ENCODE results near the gene KIF6.
"Not testable (repeated sequence)": the region's sequence is repeated elsewhere in the genome, so short reads cannot be mapped to it uniquely, and the experiment has no call there.

KIF6 gene

GRCh38 chr6:39553860-39554802 lies 171.1 kb downstream of the KIF6 start:
- no peak for DNase-seq (ENCODE audit: low read depth)

DNA sequence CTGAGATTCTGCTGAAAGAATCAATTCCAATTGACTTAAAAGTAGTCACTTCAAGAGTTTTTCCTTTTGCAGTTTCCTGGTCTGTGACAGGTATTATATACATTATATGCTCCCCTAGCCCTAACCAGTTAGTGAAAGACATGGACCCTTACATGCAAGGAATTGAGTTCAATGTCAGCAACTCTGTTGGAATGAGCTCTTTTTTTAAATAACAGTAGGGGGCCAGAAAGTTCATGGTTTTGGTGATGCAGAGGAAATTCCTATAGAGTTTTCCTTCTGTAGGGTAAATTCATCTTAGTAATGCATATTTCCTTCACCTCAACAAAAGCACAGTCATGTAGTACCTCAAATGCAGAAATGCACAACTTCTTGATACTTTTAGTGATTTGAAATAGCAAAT lies 172.2 kb downstream of the KIF6 start:
- DNase-seq (ENCODE audit: low read depth) = no peak

DNA sequence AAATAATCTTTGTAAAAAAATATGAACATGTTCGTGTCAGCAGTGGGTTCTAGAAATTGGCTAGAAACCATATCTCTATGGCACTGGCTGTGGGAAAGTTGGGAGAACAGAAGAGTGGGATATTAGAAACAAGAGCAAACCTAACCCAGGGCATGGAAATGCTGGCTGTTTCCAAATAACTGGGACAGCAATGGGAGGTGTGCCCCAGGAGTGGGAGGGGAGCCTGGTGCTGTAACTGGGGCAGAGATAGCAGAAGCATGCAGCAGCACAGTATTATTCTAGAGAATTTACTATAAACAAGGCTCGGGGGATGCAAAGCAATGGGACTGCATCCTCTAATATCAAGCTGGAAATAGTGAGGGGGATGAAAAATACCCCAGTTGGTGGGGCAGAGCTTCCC lies 175.0 kb downstream of the KIF6 start:
- no peak for DNase-seq (ENCODE audit: low read depth)

DNA sequence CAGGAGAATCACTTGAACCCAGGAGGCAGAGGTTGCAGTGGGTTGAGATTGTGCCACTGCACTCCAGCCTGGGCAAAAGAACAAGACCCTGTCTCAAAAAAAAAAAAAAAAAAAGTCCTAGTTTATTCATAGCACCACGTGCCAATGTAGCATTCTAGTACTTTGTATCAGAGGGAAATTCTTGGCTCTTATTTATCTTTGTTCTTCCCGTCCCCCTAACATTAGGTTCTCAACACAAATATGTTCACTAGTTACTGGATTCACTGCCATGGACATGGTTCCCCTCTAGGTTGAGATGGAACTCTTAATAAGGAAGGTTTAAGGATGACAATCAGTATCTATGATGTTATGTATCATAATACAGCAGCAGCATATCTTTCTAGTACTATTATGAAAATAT lies 178.5 kb downstream of the KIF6 start:
- DNase-seq (ENCODE audit: low read depth) = no peak

DNA sequence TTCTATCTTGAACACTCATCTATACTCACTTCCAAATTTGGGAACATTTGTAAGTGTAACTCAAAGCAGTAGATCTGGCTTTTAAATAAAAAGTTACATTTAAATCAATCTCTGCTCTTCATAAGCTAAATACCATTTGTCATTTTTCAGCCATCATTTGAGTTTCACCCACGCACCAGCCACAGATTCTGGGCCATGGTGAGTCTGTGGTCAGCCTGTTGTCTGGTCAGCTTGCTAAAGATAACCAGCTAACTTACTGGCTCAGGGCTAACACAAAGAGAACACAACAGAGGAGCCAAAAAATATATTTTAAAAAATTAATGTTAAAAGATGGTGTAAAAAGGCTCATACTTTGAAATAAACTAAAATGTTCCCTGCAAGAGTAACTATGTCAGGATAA lies 181.3 kb downstream of the KIF6 start:
- DNase-seq (ENCODE audit: low read depth) = no peak

DNA sequence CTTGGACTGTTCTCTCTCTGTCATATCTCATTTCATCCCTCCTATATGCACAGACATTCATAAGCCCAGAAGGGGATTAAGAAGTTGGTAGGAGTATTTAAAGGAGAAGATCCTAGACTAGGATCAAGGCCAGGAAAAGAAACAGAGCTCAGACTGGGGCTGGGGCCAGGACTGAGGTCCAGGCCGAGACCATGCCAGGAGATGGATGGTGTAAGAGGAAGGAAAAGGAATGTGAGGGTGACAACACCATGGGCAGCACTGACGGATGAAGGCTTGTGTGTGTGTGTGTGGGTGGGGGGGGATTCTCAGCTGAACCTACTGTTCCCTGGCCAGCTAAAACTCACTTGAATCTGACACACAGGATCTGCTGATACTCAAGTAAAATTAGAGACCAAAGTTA lies 182.1 kb downstream of the KIF6 start:
- DNase-seq (ENCODE audit: low read depth) = no peak

- no peak for DNase-seq (ENCODE audit: low read depth)
These were observed 184.8 kb downstream of the KIF6 start for GRCh38 chr6:39540454-39540853.

DNA sequence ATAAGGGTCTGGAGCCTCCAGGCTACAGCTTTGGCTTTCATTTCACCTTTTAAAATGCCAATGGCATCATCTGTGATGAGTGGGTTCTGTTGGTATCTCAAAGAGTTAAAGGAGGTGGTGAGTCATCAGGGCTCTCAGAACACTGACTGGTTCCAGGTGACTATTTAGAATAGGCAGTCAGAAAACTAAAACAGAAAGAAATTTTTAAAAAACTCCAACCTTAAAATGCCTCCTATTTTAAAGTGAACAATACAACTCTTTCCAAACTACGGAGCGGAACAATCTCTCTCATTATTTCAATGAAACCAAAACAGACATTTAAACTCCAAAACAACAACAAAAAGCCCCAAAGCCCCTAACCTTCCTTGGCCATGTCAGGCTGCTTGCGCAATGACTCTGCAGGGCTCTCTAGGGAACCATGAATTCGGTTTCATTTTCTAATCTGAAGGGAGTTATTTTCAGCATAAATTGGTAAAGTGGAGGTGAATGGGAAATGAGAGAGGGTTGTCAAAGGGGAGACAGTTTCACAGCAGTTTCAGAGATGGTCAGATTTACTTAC lies 194.9 kb downstream of the KIF6 start:
- no peak for DNase-seq (ENCODE audit: low read depth)

GRCh38 chr6:39527792-39528564 lies 197.2 kb downstream of the KIF6 start:
- DNase-seq (ENCODE audit: low read depth) = no peak

GRCh38 chr6:39524007-39524406 lies 201.2 kb downstream of the KIF6 start:
- no peak for DNase-seq (ENCODE audit: low read depth)

DNA sequence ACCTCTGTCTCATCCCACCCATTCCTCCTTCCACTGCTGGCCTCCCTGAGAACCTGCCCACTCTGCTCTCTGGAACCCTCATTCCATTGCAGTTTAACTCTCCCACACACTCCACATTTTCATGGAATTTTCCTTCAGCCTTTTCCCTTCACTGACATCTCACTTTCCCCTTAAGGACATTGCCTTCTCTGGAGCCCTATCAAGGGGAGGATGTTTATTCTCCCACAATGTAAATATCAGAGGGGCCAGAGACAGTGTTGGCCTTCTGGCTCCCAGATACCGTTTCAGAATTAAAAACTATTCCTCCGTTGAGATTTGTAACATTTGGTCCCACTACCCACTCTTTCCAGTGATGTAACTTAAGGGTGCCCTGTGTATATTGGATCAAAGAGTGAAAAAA lies 203.2 kb downstream of the KIF6 start:
- no peak for DNase-seq (ENCODE audit: low read depth)

DNA sequence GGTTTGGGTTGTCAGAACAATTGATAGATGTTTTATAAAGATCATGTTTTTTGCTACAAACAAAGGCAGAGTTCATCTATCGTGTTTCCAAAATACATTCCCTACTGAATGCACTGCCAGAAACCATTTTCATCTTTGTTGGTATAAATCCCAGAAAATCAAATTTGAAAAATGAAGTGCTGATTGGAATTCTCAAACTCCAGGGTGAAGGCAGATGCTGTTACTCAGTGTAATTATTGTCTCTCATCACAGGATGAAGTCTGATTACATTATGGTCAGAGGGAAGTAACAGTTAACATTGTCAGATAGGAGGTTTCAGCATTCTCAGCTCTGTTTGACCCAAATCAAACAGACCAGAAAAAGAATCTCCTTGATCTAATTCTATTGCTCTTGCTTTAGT lies 204.3 kb downstream of the KIF6 start:
- no peak for DNase-seq (ENCODE audit: low read depth)

DNA sequence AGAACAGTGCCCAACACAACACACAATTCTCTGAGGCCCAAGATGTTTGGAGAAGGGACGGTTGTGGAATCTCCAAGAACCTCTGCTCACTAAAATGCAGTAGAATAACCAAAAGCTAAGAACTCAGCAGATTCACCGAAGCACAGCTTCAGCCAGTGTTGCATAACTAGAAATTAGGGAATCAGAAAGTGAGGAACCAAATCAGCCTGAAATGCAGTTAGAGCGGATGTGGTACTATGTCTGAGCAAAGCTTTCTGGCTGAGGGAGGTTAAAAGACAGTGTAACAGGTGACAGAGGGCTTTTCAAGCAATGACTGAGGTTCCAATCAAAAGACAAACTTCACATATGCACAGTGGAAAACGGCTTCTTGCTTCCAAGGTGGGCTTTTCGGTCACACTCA lies 204.8 kb downstream of the KIF6 start:
- DNase-seq (ENCODE audit: low read depth) = no peak

DNA sequence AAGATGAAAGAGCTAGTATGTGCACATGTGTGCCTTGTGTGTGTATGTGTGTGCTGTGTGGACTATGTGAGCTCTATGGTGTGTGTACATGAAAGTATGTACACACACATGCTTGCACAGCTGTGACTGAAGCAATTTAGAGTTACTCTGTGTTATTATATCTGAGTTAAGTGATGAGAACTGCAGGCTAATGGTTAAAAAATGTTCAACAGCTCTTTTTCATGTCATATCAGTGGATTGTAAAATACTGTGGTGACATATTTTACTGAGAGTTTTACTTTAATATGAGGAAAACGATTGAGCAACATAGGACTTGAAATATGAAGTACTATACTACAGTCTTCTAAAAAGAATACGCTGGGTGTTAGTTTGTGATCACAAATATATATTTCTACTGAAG lies 207.0 kb downstream of the KIF6 start:
- DNase-seq (ENCODE audit: low read depth) = no peak

GRCh38 chr6:39517756-39518155 lies 207.5 kb downstream of the KIF6 start:
- no peak for DNase-seq (ENCODE audit: low read depth)

- no peak for DNase-seq (ENCODE audit: low read depth)
These were observed 208.7 kb downstream of the KIF6 start for GRCh38 chr6:39516471-39516870.

GRCh38 chr6:39515471-39515870 lies 209.7 kb downstream of the KIF6 start:
- no peak for DNase-seq (ENCODE audit: low read depth)

- DNase-seq (ENCODE audit: low read depth) = no peak
These were observed 210.2 kb downstream of the KIF6 start for GRCh38 chr6:39515006-39515405.

- not testable (repeated sequence) for DNase-seq (ENCODE audit: low read depth)
These were observed 215.4 kb downstream of the KIF6 start for GRCh38 chr6:39509831-39510230.

DNA sequence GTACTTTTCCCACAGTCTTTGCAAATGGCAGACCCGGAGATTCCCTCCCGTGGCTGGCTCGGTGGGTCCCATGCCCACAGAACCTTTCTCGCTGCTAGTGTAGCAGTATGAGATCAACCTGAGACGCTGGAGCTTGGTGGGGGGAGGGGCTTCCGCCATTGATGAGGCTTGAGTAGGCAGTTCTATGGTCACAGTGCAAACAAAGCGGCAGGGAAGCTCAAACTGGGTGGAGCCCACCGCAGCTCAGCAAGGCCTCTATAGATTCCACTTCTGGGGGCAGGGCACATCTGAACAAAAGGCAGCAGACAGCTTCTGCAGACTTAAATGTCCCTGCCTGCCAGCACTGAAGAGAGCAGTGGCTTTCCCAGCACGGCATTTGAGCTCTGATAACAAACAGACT lies 216.7 kb downstream of the KIF6 start:
- no peak for DNase-seq (ENCODE audit: low read depth)

GRCh38 chr6:39507331-39507998 lies 217.7 kb downstream of the KIF6 start:
- DNase-seq (ENCODE audit: low read depth) = no peak

DNA sequence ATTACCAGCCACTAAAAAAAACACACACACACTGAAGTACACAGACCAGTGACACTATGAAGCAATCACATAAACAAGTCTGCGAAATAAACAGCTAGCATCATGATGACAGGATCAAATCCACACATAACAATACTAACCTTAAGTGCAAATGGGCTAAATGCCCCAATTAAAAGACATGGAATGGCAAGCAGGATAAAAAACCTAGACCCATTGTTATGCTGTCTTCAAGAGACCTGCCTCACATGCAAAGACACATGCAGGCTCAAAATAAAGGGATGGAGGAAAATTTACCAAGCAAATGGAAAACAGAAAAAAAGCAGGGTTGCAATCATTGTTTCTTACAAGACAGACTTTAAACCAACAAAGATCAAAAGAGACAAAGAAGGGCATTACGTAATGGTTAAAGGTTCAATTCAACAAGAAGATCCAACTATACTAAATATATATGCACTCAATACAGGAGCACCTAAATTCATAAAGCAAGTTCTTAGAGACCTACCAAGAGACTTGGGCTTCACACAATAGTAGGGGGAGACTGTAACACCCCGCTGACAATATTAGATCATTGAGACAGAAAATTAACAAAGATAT lies 222.7 kb downstream of the KIF6 start:
- DNase-seq (ENCODE audit: low read depth) = not testable (repeated sequence)
